Germinal center (tissue), 1 donor: ENCODE measurements around the gene PCDH15.
"Not testable (repeated sequence)": the region's sequence is repeated elsewhere in the genome, so short reads cannot be mapped to it uniquely, and the experiment has no call there.

Experiments
- DNase-seq: peaks from one replicate; pipeline ENCODE4 v3.0.0; 2012; ENCODE audit warnings: mixed read lengths, low spot score

Gene PCDH15

DNA sequence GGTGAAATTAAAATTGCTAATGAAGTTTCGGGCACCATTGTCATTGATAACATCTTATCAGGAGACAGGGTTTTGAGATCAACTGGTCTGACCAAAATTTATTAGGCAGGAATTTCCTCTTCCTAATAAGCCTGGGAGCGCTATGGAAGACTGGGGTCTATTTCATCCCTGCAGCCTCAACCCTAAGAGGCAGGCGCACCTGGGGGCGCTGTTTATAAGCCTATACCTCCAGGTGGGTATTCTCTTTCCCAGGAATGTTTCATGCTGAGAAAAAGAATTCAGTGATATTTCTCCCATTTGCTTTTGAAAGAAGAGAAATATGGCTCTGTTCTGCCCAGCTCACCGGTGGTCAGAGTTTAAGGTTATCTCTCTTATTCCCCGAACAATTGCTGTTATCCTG lies 406.4 kb downstream of the PCDH15 start:
- DNase-seq = not testable (repeated sequence)

DNA sequence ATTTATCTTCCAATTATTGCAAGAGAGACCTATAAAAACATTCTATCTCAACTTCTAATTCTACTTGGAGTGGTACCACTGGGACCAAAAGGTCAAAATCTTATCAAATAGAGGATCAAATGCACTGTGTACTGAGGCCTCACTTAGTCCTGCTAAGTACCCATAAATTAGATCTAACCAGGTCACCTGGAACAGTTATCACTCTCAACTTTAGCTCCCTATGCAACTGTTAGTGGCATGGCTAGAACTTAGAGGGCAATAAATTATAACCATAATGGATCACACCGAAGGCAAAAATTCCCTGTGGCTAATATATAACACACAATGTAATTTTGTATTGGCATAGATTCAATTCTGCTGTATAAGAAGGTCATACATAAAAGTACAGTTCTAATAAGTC lies 428.9 kb downstream of the PCDH15 start:
- DNase-seq = no peak

GRCh38 chr10:54368984-54369383 lies 432.0 kb downstream of the PCDH15 start:
- no peak for DNase-seq

- no peak for DNase-seq
Observed at GRCh38 chr10:54363390-54363789, 437.6 kb downstream of the PCDH15 start.

DNA sequence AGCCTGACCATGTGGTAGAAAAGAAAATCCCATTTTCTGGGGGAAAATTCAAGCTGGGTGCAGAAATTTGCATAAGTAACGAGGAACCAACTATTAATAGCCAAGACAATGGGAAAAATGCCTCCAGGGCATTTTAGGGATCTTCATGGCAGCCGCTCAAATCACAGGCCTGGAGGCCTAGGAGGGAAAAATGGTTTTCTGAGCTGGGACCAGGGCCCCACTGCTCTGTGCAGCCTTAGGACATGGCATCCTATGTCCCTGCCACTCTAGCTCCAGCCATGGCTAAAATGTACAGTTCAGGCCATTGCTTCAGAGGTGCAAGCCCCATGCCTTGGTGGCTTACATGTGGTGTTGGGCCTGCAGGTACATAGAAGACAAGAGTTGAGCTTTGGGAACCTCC lies 459.0 kb downstream of the PCDH15 start:
- no peak for DNase-seq

DNA sequence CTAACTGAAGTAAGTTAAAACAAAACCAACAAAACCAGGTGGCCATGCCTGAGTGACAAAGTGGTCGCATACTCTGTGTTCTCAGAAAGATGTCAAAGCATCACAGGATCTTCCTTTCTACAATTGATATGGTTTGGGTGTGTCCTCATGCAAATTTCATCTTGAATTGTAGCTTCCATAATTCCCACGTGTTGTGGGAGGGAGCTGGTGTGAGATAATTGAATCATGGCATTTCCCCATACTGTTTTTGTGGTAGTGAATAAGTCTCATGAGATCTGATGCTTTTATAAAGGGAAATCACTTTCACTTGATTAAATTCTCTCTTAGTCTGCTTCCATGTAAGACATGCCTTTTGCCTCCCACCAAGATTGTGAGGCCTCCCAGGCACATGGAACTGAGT lies 465.7 kb downstream of the PCDH15 start:
- DNase-seq = no peak

DNA sequence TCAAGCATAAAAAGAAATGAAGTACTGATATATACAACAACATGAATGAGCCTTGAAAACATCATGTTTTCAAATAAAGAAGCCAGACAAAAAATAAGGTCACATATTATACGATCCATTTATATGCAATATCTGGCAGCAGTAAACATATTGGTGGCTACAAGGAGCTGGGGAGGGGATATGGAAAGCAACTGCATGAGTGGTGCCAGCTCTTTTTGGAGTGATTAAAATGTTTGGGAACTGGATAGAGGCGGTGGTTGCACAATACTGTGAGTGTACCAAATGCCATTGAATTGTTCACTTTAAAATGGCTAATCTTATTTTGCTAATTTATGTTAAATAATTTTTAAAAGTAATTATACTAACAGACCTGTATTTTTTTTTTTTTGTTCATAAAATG lies 481.7 kb downstream of the PCDH15 start:
- no peak for DNase-seq

DNA sequence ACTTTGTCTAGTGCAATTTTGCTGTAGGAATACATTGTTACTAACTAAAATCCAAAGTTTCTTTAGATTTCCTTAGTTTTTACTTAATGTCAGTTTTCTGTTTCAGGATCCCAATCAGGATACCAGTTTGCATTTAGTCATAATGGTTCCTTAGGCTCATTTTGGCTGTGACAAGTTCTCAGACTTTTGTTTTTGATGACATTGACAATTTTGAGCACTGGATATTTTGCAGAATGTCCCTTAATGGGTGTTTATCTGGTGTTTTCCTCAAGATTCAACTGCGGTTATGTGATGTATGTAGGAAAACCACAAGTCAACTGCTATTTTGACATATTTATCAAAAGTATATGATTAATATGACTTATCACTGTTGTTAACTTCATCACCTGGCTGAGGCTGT lies 482.6 kb downstream of the PCDH15 start:
- no peak for DNase-seq

DNA sequence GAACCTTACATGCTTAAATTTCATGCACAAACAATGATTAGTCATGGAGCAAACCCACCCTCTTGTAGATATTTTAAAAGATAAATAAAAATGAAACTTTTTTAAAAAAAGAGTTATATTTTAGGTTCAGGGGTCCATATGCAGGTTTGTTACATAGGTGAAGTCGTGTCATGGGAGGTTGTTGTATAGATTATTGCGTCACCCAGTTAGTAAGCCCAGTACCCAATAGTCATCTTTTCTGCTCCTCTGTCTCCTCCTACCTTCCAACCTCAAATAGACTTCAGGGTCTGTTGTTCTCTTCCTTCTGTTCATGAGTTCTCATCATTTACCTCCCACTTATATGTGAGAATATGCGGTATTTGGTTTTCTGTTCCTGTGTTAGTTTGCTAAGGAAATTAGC lies 486.6 kb downstream of the PCDH15 start:
- DNase-seq = no peak

DNA sequence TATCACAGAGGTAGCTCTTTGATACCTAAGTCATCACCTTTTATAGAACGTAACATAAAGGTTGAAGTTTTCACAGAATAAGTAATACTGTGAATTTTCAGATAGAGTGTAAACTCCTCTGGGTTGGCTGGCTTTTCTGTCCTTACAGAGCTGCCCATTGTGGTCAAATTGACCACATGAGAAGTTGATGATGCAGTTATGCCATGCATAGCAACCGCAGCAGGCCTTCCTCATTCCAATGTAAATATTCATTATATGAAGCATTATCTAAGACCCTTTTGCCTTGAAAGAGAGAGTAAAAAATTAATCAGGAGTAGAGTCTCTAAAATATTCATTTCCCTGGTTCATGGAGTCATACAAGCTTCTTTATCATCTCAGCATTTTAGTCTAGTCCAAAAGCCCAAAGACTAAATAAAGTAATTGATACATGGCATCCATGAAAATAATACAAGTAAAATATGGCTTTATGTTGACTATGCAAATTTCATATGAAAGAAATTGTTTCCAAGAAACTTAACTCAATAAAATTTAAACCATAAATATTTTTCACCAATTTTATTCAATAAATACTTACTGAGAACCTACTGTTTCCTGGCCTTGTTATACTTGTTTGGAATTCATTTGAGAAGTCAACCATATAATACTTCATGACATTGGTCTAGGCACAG lies 516.4 kb downstream of the PCDH15 start:
- DNase-seq = no peak

DNA sequence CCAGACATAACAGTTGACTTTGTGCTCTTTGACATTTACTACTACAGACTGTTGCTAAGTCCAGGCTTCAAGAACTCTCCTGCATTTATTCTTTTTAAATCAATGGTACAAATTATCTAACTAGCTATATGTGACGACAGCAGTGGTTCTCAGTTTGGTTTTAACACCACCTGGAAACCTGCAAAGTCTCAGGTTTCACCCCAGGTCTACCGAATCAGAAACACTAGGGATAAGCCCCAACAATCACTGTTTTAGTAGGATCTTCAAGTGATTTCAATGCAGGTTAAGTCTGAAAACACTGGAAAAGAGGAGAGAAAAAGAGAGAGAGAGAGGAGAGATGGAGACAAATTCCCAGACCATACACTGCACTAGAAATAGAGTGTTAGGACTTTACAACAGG lies 519.0 kb downstream of the PCDH15 start:
- no peak for DNase-seq

GRCh38 chr10:54266395-54266794 lies 534.6 kb downstream of the PCDH15 start:
- no peak for DNase-seq

- DNase-seq = no peak
Observed at GRCh38 chr10:54262726-54263125, 538.3 kb downstream of the PCDH15 start.

GRCh38 chr10:54259104-54259503 lies 541.9 kb downstream of the PCDH15 start:
- no peak for DNase-seq

GRCh38 chr10:54234832-54235231 lies 566.2 kb downstream of the PCDH15 start:
- no peak for DNase-seq

DNA sequence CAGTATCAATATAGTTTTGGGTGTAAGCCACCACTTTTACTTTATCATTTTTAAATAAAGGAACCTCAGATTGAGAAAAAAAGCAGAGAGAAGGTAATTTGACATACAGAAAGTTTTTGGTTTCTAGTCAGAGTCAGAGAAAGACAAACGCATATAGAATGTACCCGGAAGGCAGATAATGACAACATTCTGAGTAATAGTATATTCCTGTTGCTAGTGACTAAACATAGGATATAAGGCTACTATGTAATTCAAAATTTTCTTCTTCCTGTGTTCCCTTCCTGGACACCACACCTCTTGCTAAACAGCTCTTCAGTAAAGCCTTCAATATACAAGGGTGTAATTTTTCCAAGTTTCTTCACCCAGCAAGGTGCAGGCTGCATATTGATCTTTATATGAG lies 597.6 kb downstream of the PCDH15 start:
- no peak for DNase-seq

DNA sequence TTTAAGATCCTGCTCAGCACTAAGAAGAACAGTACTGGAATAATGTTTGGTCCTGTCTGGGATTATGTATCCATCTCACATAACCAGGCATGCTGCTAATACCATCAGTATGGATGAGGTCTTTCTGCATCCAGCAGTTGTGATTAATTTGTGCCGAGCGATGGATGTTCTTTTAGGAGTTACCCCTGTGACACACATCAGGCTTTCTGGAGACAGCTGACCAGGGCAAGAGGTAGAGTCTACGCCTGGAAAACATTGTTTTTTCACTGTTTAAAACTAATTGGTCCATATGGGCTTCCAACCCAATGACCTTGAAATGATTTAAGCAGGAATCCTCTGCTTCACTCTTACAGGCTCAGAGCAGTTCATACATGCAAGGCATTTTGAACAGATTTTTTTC lies 603.0 kb downstream of the PCDH15 start:
- DNase-seq = no peak

DNA sequence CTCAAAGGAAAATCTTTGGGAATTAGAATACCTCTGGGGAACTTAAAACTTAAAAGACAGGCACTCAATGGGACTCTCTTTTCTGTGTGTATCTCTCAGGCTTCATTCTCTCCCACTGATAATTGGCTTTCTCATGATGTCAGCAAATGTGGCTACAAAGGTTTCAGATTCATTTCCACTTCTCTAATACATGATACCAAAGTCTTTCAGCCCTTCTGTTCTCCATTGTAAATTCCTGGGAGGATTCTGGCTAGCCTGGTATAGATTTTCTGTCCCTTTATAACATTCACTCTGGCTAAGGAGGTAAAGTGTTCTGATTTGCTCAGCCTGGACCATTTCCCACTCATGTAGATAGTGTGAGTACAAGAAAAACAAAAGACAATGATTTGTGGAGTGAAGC lies 606.2 kb downstream of the PCDH15 start:
- no peak for DNase-seq

DNA sequence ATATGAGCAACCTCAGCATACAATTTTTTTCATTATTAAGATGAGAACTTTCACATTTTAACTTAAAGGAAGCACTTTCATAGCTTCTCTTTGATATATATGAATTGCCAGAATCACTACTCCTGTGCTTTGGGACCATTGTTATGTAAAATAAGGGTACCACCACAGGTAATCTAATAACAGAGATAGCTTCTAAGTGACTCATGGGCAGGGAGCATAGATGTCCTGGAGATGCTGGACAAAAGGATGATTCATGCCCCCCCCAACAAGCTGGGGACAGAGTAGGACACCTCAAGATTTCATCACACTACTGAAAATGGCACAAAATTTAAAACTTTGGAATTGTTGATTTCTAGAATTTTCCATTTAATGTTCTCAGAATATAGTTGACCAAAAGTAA lies 641.1 kb downstream of the PCDH15 start:
- no peak for DNase-seq

- DNase-seq = no peak
Observed at GRCh38 chr10:54148508-54148907, 652.5 kb downstream of the PCDH15 start.

GRCh38 chr10:54139819-54140428 lies 661.1 kb downstream of the PCDH15 start:
- no peak for DNase-seq

DNA sequence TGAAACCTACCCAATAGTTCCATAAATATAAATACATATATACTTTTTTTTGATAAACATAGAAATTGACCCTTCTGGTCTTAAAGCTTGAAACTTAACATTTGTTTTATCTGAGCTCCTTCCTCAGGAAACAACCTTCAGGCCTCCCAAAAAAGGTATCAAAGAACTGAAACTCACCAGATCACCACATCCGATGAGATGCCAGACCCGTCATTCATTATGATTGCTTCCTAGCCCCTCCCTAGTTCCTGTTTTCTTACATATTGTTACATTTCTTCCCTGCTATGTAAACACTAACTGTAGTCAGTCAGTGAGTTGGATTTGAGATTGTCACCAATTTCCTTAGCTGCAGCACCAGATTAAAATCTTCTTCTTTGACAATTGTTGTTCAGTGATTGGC lies 663.6 kb downstream of the PCDH15 start:
- no peak for DNase-seq

DNA sequence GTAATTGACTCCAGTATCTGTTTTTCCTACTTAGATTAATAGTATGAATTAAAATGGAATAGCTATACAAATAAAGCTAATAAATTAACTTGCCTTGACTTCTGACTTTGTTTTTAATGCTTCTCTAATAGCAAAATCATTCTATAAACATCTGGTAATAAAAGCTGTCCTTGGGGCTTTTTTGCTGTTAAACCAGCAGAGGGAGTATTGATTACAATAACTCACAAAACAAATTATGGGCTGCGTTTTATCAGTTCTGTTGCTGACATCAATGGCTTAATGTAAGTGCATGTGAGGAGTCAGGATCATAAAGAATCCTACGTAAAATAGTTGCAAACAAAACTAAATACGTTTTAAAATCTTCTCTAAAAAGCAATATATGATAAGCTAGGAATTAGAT lies 667.8 kb downstream of the PCDH15 start:
- DNase-seq = no peak

GRCh38 chr10:54131833-54132232 lies 669.2 kb downstream of the PCDH15 start:
- no peak for DNase-seq
